SK-N-SH treated with all-trans-retinoic acid at 6 μM for 48 hours (cell line): ENCODE results near the gene THUMPD1.

Source experiments
- ARNTL ChIP-seq: fragments of 450-650 bp; formaldehyde crosslinking; IDR thresholded peaks from 2 replicates; pipeline ENCODE4 v1.5.0; 2020; ENCODE audit warnings: low read depth, mild to moderate bottlenecking, moderate library complexity, borderline replicate concordance
- CREB5 ChIP-seq: fragments of 250-450 bp; sonication (Bioruptor Pico); IDR thresholded peaks from 2 replicates; pipeline ENCODE4 v1.5.1; 2020; ENCODE audit warnings: low read depth, mild to moderate bottlenecking, moderate library complexity
- CSRNP3 ChIP-seq: fragments of 250-450 bp; sonication (Bioruptor Pico); IDR thresholded peaks from 2 replicates; pipeline ENCODE4 v1.5.1; 2021; ENCODE audit warnings: mild to moderate bottlenecking, moderate library complexity
- ESRRG ChIP-seq: fragments of 250-450 bp; sonication (Bioruptor Pico); IDR thresholded peaks from 2 replicates; pipeline ENCODE4 v1.6.1; 2021; ENCODE audit warnings: mild to moderate bottlenecking
- OSR1 ChIP-seq: fragments of 250-450 bp; sonication (Bioruptor Pico); IDR thresholded peaks from 2 replicates; pipeline ENCODE4 v1.8.0; 2022; ENCODE audit warnings: moderate library complexity, mild to moderate bottlenecking, inconsistent platforms
- PATZ1 ChIP-seq: fragments of 250-450 bp; sonication (Bioruptor Pico); IDR thresholded peaks from 2 replicates; pipeline ENCODE4 v1.8.0; 2020; ENCODE audit warnings: mild to moderate bottlenecking, moderate library complexity, borderline replicate concordance
- POU6F1 ChIP-seq: fragments of 250-450 bp; sonication (Bioruptor Pico); IDR thresholded peaks from 2 replicates; pipeline ENCODE4 v1.8.0; 2021; ENCODE audit warnings: low read depth, mild to moderate bottlenecking, moderate library complexity, borderline replicate concordance
- RARB ChIP-seq: fragments of 250-450 bp; sonication (Bioruptor Pico); IDR thresholded peaks from 2 replicates; pipeline ENCODE4 v1.8.0; 2021; ENCODE audit warnings: mild to moderate bottlenecking, moderate library complexity
- TCF4 ChIP-seq: fragments of 250-450 bp; sonication (Bioruptor Pico); IDR thresholded peaks from 2 replicates; pipeline ENCODE4 v1.8.0; 2021; ENCODE audit warnings: mild to moderate bottlenecking, moderate library complexity, borderline replicate concordance
- ZFP3 ChIP-seq: fragments of 250-450 bp; sonication (Bioruptor Pico); IDR thresholded peaks from 2 replicates; pipeline ENCODE4 v1.5.0; 2020; ENCODE audit warnings: mild to moderate bottlenecking, moderate library complexity
- ZFP30 ChIP-seq: fragments of 450-650 bp; formaldehyde crosslinking; IDR thresholded peaks from 2 replicates; pipeline ENCODE4 v1.5.0; 2022; ENCODE audit warnings: mild to moderate bottlenecking, moderate library complexity
- ZNF565 ChIP-seq: fragments of 450-650 bp; formaldehyde crosslinking; conservative IDR thresholded peaks from 2 replicates; pipeline ENCODE4 v1.5.0; 2020; ENCODE audit warnings: low read depth, mild to moderate bottlenecking, moderate library complexity
- ZNF70 ChIP-seq: fragments of 450-650 bp; formaldehyde crosslinking; IDR thresholded peaks from 2 replicates; pipeline ENCODE4 v1.5.0; 2020; ENCODE audit warnings: mild to moderate bottlenecking, moderate library complexity
- ZNF8 ChIP-seq: fragments of 450-650 bp; formaldehyde crosslinking; IDR thresholded peaks from 2 replicates; pipeline ENCODE4 v1.5.0; 2020; ENCODE audit warnings: mild to moderate bottlenecking, moderate library complexity

- TF ChIP-seq ARNTL (CRISPR knock-in tag): no peak
- TF ChIP-seq RARB (CRISPR knock-in tag): no peak
- TF ChIP-seq CREB5 (CRISPR knock-in tag): no peak
- TF ChIP-seq OSR1: no peak
- no peak for TF ChIP-seq POU6F1 (CRISPR knock-in tag)
- no peak for TF ChIP-seq ZNF70
- TF ChIP-seq PATZ1: no peak
- no peak for TF ChIP-seq TCF4 (CRISPR knock-in tag)
- no peak for TF ChIP-seq ZNF8 (CRISPR knock-in tag)
- TF ChIP-seq ZFP3: no peak
- no peak for TF ChIP-seq ZNF565
- TF ChIP-seq ESRRG (CRISPR knock-in tag): no peak
- no peak for TF ChIP-seq CSRNP3 (CRISPR knock-in tag)
- no peak for TF ChIP-seq ZFP30 (CRISPR knock-in tag)
Observed at GRCh38 chr16:20762404-20763123, 20.9 kb upstream of the THUMPD1 start.
